NK-92 treated with Interleukin-12 subunit alpha and Interleukin-12 subunit beta, amount 100 ng/mL, for 24 hours (cell line): ENCODE measurements around the gene AMH.

Source experiments
- DNase-seq: peaks from one replicate; lab custom pipeline; 2025; lab: John Stamatoyannopoulos, UW

Gene AMH

DNA sequence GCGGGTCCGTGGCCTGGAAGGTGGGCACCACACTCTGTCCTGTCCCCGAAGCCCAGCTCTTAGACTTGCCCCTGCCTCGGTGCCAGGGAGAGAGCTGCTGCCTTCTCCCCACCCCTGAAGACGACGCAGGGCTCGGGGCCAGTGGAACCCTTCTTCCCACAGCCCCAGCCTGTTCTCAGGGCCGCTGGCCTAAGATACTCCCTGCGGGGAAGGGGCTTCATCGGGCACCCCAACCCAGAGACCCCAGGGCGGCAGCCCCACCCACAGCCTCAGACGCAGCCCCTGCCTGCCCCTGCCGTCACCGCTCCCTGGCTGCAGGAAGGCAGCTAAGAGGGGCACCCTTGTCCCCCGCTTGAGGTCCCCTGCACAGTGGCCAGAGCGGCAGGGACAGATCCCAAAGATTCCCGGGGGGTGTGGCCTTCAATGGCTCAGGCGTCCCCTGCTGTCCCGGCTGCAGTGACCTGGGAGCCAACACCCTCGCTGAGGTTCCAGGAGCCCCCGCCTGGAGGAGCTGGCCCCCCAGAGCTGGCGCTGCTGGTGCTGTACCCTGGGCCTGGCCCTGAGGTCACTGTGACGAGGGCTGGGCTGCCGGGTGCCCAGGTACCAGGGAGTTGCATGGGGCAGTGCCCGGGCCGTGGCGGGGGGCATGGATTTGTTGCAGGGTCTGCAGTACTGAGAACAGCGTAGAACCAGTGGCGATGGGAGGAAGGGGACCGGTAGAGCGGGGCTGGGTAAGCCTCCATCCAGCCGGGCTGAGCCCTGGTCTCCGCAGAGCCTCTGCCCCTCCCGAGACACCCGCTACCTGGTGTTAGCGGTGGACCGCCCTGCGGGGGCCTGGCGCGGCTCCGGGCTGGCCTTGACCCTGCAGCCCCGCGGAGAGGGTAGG, 1.0 kb downstream of the AMH start:
- DNase-seq: no peak

DNA sequence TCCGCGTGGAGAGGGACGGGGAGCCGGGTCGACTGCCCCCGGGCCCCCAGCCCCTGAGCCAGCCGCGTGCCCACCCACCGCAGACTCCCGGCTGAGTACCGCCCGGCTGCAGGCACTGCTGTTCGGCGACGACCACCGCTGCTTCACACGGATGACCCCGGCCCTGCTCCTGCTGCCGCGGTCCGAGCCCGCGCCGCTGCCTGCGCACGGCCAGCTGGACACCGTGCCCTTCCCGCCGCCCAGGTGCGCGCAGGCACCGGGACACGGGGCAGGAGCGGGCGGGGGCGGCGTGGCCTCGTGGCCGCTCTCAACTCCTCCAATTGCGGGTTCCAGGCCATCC, 1.6 kb downstream of the AMH start:
- DNase-seq: no peak

DNA sequence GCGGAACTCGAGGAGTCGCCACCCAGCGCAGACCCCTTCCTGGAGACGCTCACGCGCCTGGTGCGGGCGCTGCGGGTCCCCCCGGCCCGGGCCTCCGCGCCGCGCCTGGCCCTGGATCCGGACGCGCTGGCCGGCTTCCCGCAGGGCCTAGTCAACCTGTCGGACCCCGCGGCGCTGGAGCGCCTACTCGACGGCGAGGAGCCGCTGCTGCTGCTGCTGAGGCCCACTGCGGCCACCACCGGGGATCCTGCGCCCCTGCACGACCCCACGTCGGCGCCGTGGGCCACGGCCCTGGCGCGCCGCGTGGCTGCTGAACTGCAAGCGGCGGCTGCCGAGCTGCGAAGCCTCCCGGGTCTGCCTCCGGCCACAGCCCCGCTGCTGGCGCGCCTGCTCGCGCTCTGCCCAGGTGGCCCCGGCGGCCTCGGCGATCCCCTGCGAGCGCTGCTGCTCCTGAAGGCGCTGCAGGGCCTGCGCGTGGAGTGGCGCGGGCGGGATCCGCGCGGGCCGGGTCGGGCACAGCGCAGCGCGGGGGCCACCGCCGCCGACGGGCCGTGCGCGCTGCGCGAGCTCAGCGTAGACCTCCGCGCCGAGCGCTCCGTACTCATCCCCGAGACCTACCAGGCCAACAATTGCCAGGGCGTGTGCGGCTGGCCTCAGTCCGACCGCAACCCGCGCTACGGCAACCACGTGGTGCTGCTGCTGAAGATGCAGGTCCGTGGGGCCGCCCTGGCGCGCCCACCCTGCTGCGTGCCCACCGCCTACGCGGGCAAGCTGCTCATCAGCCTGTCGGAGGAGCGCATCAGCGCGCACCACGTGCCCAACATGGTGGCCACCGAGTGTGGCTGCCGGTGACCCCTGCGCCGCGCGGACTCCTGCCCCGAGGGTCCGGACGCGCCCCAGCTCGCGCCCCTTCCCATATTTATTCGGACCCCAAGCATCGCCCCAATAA, 2.3 kb downstream of the AMH start:
- no peak for DNase-seq

DNA sequence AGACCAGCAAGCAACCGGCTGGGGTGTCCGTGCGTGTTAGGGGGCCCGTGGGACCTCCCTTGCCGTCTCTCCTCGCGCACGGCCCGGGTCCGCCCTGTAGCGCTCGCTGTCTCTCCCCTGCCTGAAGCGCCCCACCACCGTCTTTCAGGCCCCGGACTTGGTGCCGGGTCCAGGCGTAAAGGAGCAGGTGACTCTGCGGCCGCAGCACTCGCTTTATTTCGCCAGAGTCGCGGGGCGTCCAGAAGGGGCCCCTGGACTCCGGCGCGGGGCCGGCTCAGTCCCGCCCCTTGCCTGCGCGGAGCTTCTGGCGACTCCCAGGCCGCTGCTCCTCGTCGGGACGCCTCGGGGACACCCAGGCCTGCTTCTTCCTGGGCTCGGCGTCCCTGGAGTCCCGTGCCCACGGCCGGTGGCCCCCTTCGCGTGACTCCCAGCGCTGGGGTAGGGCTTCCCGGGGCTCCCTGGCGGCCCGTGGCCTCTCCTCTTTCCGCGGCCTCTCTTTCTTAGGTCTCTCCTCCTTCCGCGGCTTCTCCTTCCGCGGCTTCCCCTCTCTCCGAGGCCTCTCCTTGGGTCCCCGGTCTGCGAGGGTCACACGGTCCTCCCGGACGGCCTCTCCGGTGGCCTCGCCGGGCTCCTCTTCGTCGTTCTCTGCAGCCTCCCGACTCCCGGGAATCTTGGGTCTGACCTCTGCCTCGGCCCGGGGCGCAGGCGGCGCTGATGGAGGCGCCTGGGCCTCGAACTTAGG, 3.1 kb downstream of the AMH start:
- DNase-seq: no peak

DNA sequence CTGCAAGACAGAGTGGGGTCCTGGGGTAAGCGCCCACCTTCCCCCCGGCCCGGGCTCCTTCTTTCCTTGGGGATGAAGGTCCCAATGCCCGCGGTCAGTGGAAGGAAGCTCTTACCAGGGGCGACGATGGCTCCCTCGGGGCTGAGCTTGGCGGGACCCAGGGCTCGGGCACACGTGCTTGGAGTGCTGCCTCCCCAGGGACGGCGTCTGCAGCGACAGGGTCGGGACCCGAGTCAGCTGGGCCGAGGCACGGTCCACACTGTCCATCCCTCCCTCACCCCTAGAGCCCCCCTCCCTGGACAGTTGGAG, 3.6 kb downstream of the AMH start:
- DNase-seq: no peak

DNA sequence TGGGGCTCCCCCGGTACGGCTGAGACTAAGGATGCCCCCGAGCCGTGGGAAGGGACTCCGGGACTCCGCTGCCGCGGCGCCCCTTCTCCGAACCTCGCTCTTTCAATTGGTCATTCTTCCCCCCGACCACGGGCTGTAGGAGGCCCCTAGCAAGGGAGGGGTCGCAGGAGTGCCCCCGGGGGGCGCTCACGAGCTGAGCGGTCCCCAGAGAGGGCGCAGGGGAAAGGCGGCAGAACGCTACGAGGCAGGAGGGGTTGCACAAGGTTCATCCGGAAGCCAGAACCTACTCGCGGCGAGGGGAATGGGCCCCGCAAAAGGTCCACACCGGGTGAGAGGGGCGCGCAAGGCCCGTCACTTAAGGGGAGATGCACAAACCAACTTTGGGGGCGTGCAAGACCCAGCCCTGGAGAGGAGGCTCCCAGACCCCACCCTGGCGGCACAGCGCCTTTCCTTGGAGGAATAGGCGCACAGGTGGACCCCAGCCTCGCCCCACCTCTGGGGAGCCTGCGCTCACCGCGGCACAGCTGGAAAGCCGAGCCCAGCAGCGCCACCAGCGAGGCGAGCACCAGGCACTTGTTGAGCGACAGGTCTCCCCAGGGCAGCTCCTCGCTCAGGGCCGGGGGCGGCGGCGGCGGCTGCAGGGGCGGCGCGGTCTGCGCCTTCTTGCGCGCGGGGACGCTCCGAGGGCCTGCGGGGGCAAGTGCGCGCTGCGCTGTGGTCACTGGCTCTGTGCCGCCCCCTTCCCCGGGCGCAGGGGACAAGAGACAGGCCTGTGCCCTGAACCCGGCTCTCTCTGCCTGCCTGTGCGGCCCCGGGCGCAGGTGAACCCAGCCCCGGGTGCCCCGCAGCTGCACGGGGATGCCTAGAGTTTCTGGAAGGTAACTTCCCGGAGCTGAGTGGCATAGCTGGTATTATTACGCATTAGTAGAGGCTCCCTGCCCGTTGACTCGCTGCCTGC, 4.3 kb downstream of the AMH start:
- no peak for DNase-seq

DNA sequence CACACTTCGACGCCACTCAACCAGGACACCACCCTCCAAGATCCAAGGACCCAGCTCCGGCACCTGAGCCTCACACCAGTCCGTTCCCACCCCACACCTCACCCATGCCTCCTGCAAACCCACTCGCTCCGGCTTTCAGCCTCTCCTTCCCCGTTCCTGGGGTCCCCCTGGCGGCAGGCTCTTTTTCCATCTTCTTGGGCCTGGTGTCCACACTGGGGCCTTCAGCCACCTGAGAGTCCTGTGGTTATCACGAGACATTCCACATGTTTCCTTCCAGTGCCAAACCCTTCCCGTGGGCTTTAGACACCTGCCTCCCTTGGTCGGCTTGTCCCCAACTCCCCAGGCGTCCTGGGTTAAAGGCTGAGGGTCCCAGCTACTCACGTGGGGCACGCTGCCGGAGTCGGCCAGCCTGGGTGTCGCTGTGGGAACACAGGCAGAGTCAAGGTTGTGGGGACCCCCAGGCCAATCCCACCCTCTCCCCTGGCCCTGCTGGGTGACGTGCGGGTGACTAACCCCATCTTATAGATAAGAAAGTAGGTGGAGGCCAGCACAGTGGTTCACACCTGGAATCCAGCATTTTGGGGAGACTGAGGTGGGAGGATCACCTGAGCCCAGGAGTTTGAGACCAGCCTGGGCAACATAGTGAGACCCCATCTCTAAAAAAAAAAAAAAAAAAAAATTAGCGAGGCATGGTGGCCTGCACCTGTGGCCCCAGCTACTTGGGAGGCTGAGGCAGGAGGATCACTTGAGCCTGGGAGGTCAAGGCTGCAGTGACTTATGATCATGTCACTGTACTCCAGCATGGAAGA, 5.1 kb downstream of the AMH start:
- no peak for DNase-seq

DNA sequence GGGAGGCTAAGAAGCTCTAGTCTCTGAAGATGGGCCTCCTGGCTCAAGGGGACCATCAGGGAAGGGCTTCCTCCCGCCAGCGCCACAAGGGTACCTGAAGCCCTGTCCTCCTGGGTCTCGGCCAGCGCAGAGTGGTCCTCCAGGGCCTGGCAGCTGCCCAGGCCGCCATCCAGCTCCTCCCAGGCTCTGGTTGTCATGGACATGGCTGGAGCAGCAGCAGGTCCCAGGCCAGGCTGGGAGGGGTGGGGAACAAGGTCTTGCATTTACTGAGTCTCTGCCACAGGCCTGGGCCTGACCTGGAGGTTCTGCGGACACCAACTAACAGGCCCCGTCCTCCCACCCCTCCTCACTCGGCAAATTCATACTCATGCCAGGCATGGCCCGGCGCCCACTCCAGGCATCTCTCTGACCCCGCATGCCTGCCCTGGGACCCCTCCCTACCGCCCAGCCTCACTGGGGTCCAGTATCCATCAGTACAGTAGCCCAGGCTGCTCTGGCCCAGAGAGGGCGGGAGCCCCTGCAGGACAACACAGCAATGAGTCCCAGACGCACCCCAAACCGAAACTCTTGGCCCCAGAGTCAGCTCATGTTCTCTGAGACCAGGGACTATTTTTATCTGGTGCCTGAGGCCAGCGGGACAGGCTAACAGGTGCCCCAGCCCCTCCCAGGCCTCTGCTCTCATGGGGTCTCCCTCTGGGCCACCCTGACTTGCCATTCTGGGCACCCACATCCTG, 6.2 kb downstream of the AMH start:
- no peak for DNase-seq

DNA sequence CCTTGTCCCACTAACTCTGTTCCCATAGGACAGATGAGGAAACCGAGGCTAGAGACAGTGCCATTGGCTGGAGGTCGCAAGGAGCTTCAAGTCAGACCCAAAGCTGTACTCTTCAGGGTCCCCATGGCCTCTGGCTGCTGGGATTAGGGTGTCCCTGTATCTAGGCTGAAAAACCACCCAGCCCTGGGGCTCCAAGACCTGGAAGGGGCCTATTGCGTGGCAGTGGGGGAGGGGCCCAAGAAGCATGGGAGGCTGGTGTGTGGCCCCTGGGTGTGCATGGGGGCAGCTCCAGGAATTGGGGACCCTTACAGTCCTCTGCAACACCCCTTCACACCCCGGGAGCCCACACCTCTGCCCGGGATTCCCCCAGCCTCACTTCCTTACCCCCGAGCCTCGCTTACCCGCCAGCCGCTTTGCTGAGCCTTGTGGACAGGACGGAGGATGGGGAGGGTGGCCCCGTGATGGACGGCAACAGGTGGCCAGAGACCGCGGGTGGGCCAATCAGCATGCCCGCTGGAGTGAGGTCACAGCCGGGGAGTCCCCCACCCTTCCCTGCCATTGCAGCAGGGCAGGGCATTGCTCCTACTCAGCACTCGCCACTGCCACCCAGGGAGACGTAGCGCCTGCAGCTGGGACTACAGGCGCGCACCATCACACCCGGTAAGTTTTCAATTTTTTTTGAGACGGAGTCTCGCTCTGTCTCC, 7.0 kb downstream of the AMH start, which contains the start of gene JSRP1:
Gene JSRP1 (minus strand): TSS at position 436 of the 704 bp plus-strand sequence. CDS start 1,103 bp downstream, outside the sequence.
- DNase-seq: no peak

DNA sequence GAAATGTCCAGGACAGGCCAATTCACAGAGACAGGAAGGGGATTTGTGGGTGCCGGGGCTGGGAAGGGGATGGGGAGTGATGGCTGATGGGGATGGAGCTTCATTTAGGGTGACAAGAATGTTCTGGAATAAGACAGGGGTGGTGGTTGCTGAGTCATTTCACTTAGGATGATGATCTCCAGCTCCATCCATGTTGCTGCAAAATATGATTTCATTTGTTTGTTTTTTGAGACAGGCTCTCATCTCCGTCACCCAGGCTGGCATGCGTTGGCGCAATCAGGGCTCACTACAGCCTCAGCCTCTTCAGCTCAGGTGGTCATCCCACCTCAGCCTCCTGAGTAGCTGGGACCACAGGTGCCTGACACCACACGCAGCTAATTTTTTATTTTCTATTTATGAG, 10.2 kb downstream of the AMH start:
- DNase-seq: no peak

DNA sequence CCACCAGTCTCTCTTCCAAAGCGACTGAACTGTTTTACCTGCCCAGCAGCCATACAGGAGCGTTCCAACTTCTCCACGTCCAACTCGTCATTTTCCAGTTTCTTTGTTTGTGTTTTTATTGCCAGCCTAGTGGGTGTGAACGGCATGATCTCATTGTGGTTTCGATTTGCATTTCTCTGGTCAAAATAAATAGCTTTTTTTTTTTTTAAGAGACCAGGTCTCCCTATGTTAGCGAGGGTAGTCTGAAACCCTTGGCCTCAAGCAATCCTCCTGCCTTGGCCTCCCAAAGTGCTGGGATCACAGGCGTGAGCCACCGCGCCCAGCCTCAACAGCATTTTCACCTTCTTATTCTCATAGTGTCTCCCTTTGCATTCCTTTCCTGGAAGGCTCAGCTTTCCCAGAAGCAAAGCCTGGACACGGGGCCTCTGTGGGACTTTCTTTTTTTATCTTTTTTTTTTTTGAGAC, 11.2 kb downstream of the AMH start:
- DNase-seq: no peak

DNA sequence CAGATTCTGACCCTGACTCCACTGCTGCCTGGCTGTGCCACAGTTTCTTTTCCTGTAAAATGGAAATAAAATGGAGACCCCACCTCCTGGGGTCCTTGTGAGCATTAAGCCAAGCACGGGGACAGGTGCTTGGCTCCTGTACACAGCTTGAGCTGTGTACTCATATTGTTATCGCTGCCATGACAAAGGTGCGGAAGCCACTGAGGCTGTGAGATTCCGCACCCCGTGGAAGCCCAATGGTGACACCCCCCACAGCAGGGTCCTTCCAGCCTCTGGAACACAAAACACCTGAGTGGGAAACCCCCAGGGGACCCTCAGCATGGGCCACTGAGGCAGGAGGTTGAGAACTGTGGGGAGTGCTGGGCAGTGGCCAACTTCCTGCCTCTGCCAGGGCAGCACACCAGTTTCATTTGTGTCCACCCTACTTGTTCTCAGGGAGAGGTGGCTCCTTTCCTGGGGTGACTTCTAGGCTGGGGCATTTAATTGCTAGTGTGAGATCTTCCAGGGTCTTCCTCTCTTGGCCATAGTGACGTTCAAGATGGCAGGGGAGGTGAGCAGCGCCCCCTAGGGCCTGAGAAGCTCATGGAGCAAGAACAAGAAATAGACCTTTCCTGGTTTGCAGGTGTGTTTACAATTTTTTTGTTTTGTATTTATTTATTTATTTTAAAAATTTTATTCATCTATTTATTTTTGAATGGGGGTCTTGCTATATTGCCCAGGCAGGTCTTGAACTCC, 12.5 kb downstream of the AMH start:
- peak; percentile 32 for DNase-seq

DNA sequence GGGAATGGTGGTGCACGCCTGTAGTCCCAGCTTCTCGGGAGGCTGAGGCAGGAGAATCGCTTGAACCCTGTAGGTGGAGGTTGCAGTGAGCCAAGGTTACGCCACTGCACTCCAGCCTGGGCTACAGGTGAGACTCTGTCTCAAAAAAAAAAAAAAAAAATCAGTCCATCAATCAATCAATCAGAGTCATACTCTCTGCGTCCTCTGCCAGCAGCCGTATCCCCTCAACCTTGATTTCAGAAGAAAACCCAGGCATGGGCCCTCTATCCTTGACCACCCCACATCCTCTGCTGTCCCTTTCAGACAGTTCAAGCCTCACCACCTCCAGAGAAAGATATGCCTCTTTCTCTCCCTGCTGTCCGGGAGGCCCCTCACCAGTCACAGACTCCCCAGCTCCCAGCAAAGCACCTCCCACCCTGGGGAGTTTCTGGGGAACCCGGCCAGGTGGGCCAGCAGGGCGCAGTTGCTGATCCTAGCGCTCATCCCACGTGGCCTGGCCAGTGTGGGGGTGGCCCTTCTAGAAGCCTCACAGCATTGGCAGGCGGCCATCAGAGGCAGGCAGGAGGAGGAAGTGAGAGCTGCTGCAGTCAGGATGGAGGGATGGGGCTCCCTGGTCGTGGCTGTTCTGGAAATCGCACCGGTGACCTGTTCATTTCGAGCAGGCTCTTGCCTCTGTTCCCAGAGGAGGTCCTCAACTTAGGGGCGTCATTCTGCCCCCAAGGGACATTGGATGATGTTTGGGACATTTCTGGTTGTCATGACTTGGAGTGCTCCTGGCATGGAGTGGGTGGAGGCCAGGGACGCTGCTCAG, 17.3 kb downstream of the AMH start:
- no peak for DNase-seq

DNA sequence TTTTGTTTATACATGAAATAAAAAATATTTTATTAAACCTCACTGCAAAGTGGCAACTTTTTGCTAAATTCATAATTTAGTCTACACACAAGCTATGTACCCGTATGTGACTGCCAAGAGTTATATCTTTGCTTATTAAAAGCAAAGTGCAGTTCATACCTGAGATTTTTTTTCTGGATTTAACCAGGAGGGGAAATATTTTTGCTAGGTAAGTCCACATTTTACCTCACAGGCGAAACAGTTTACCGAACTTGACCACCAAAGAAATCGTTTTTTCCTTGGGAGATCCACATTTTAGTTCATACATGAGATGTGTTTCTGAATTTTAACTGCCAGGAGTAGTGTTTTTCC, 19.3 kb downstream of the AMH start:
- DNase-seq: no peak

DNA sequence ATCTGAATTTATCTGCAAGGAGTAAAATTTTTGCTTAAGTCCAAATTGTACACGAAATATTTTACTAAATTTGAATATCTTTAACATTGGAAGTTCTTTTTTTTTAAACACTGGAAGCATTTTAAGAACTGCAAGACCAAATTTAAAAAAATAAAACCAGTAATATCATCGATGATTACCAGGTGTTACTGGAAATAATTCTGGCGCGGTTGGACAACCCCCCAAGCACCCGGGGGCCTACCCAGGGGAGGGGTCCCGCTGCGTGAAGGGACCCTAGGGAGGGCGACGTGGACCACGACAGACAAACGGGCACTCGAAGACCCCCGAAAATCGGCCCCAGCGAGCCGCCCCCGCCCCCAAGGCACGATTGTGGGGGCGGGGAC, 19.7 kb downstream of the AMH start:
- DNase-seq: no peak

DNA sequence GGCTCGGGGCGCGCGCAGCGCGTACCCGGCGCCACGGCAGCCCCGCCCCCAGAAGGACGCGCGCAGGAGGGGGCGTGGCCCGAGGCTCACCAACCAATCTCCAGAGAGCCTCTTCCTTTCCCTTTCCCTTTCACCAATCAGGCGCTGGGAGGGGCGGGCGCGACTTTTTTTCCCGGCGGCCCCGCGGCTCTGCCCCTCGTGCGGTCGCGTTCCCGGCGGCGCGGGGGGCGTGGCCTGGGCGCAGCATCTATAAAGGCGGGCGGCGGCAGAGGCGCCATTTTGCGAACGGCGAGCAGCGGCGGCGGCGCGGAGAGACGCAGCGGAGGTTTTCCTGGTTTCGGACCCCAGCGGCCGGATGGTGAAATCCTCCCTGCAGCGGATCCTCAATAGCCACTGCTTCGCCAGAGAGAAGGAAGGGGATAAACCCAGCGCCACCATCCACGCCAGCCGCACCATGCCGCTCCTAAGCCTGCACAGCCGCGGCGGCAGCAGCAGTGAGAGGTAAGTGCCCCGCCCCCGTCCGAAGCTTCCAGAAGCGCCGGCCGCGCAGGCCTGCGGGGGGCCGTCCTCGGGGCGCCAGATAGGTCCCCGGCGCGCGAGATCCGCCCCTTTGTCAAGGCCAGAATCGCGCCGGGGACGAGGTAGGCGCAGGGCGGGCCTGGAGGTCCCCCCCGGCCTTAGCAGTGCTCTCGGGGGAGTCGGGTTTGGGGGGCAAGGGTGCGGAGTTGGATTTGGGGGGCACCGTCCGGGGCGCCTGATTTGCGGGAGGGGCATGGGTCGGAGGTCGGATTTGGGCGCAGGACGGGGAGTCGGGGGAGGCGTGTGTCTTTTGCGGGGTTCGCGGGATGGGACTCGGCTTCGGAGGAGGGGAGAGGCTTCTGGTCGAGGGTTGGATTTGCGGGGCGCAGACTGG, 20.4 kb downstream of the AMH start:
- DNase-seq: peak; percentile 95

DNA sequence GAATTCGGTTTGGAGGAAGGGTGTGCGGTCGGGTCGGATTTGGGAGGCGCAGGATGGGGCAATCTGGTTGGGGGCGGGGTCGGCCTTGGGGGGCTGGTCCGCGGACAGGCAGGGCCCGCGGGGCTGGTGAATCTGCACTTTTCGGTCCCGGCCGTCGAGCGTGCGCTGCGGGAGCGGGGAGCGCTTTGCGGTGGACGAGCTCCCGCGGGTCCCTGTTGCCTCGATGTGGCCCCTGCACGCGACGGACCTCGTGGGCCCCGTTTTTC, 21.0 kb downstream of the AMH start:
- peak; percentile 69 for DNase-seq
